ENCODE results near the gene EDARADD.

EDARADD gene

DNA sequence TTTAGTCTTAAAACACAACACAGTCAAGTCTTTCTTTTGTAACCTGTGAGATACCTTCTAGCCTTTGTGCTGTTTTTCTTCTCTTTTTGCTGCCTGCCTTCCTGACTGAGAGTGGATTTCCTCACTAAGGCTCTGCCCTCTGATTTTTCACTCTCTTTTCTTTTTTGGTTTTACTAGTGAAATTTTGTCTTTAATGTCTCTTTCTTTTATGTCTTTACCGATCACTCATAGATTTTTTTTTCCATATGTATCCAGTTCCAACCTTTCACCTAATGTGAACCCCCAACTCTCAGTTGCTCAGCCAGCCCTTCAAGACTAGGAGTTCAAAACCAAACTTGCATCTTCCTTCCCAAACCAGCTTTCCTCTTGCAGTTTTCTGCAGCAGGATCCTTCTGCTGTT, 136.2 kb downstream of the EDARADD start:
- no peak for TF ChIP-seq ZFX (IDR thresholded peaks at IDR 0.05; ENCODE audit: borderline replicate concordance)
- TF ChIP-seq, protein P1, sequence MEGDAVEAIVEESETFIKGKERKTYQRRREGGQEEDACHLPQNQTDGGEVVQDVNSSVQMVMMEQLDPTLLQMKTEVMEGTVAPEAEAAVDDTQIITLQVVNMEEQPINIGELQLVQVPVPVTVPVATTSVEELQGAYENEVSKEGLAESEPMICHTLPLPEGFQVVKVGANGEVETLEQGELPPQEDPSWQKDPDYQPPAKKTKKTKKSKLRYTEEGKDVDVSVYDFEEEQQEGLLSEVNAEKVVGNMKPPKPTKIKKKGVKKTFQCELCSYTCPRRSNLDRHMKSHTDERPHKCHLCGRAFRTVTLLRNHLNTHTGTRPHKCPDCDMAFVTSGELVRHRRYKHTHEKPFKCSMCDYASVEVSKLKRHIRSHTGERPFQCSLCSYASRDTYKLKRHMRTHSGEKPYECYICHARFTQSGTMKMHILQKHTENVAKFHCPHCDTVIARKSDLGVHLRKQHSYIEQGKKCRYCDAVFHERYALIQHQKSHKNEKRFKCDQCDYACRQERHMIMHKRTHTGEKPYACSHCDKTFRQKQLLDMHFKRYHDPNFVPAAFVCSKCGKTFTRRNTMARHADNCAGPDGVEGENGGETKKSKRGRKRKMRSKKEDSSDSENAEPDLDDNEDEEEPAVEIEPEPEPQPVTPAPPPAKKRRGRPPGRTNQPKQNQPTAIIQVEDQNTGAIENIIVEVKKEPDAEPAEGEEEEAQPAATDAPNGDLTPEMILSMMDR (IDR thresholded peaks at IDR 0.05): no peak

DNA sequence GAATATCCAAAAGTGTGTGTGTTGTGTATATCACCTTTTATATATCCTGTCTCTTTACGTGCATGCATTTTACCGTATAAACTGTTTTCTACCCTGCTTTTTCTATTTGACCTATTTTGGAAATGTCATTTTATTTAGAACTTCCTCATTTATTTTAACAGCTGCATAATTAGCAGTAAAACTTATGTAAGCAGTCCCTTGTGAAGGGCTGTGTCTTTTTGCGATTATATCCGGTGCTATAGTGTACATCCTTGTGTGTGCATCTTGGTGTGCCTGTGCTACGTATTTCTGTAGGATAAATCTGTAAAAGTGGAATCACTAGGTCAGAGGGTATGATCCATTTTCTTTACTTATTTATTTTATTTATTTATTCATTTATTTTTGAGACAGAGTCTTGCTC, 136.9 kb downstream of the EDARADD start:
- no peak for TF ChIP-seq ZFX (IDR thresholded peaks at IDR 0.05; ENCODE audit: borderline replicate concordance)
- TF ChIP-seq, protein P1 (IDR thresholded peaks at IDR 0.05): no peak
- no peak overlapping the region for H3K27ac ChIP-seq

More for the DNA sequence above, 136.2 kb downstream of the EDARADD start:
- H3K27ac ChIP-seq: no peak overlapping the region

DNA sequence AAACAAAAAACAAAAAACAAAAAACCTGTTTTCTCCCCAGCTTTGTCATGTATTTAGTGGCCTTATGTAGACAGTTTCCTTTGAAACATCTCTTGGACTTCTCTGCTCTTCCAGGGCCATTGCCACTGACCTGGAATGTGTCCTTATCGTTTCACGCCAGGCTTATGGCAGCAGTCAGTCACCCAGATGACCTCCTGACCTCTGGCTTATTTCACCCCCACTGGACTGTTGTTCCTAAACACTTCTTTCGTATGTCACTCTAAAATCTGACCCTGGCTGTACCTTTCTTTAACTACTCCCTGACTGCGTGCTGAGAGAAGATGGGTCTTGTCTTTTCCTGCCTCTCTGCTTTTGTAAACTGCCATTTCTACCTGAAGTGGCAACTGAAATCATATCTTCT, 138.8 kb downstream of the EDARADD start:
- H3K27ac ChIP-seq: no peak overlapping the region
- TF ChIP-seq ZFX (IDR thresholded peaks at IDR 0.05; ENCODE audit: borderline replicate concordance): no peak
- TF ChIP-seq, protein P1 (IDR thresholded peaks at IDR 0.05): no peak

DNA sequence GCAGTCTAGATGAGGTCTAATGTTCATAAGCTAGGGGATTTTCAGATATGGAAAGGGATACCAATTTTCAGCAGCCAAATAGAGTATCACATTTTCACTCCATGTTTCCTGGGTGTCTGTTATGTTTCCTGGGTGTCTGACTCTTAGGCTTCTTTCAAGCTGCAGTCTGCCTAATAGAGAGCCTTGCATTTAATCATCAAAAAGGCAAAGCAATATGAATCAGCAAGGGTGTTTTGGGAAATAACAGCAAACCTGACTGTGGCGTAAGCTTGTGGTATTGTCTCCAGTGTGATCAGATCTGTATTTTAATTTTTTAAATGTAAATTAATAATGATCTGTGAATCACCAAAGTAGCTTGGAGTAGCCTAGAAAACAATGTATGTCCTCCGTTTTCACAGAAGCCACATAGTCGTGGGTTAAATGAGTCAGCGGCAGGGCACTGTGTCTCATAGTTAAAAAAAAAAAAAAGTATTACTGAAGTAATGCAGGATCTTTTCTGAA, 140.1 kb downstream of the EDARADD start:
- no peak overlapping the region for H3K27ac ChIP-seq
- no peak for TF ChIP-seq ZFX (IDR thresholded peaks at IDR 0.05; ENCODE audit: borderline replicate concordance)
